ENCODE data around the gene P3H2.

DNA sequence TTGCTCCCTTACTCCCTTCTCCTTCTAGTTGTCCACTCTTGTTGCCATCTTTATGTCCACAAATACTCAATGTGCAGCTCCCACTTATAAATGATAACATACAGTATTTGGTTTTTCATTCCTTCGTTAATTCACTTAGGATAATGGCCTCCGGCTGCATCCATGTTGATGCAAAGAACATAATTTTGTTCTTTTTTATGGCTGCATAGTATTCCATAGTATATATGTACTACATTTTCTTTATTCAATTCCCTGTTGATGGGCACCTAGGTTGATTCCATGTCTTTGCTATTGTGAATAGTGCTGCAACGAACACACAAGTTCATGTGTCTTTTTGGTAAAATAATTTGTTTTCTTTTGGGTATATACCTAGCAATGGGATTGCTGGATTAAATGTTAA lies 21.3 kb upstream of the P3H2 start:
- TF ChIP-seq POLR2AphosphoS5 (IDR thresholded peaks at IDR 0.05; ENCODE audit: low read depth, low read length) (no peak), TAF1 (IDR thresholded peaks at IDR 0.05; ENCODE audit: borderline replicate concordance, insufficient read depth, low read length) (no peak)
- TF ChIP-seq, protein P1, sequence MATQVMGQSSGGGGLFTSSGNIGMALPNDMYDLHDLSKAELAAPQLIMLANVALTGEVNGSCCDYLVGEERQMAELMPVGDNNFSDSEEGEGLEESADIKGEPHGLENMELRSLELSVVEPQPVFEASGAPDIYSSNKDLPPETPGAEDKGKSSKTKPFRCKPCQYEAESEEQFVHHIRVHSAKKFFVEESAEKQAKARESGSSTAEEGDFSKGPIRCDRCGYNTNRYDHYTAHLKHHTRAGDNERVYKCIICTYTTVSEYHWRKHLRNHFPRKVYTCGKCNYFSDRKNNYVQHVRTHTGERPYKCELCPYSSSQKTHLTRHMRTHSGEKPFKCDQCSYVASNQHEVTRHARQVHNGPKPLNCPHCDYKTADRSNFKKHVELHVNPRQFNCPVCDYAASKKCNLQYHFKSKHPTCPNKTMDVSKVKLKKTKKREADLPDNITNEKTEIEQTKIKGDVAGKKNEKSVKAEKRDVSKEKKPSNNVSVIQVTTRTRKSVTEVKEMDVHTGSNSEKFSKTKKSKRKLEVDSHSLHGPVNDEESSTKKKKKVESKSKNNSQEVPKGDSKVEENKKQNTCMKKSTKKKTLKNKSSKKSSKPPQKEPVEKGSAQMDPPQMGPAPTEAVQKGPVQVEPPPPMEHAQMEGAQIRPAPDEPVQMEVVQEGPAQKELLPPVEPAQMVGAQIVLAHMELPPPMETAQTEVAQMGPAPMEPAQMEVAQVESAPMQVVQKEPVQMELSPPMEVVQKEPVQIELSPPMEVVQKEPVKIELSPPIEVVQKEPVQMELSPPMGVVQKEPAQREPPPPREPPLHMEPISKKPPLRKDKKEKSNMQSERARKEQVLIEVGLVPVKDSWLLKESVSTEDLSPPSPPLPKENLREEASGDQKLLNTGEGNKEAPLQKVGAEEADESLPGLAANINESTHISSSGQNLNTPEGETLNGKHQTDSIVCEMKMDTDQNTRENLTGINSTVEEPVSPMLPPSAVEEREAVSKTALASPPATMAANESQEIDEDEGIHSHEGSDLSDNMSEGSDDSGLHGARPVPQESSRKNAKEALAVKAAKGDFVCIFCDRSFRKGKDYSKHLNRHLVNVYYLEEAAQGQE (IDR thresholded peaks at IDR 0.05; ENCODE audit: insufficient read depth in 1 of 2, low read depth in 2 of 2, low read length in 2 of 2), result no peak

Measured in PFSK-1 (cell line).